Endodermal cell (in vitro differentiated cells): ENCODE data around the gene SLC1A7. TPM values are rescaled to one million over a fixed set of nuclear protein-coding genes. Genes with fewer than 3 reads are reported as not detected.

Experiments used
- DNase-seq: peaks from one replicate; pipeline ENCODE4 v3.0.0-alpha.2; 2017
- H3K27ac ChIP-seq: 2 replicates; pipeline ENCODE4 v1.5.1; 2013; ENCODE audit warnings: mild to moderate bottlenecking, low read depth, low read length, moderate library complexity
- H3K27me3 ChIP-seq: 2 replicates; pipeline ENCODE4 v1.6.1; 2013; ENCODE audit warnings: mild to moderate bottlenecking, low read length, moderate library complexity; ENCODE audit not compliant: insufficient read depth, control insufficient read depth, poor library complexity, severe bottlenecking
- H3K36me3 ChIP-seq: 2 replicates; pipeline ENCODE4 v1.7.0; 2013; ENCODE audit warnings: mild to moderate bottlenecking, low read length, moderate library complexity; ENCODE audit not compliant: control insufficient read depth, insufficient read depth
- H3K4me1 ChIP-seq: one replicate; pipeline ENCODE4 v1.7.0; 2013; ENCODE audit warnings: low read length; ENCODE audit not compliant: control insufficient read depth, insufficient read depth
- H3K4me3 ChIP-seq: 2 replicates; pipeline ENCODE4 v1.5.1; 2013; ENCODE audit warnings: mild to moderate bottlenecking, low read length, moderate library complexity
- H3K9ac ChIP-seq: 2 replicates; pipeline ENCODE4 v1.6.1; 2013; ENCODE audit warnings: mild to moderate bottlenecking, low read length, moderate library complexity; ENCODE audit not compliant: poor library complexity, severe bottlenecking; ENCODE audit errors: extremely low read depth
- H3K9me3 ChIP-seq: 2 replicates; pipeline ENCODE4 v1.6.1; 2013; ENCODE audit warnings: mild to moderate bottlenecking, low read length, moderate library complexity; ENCODE audit not compliant: control insufficient read depth
- H3K27ac Mint-ChIP-seq: 2 replicates; pipeline ENCODE4 v1.8.0; 2020; ENCODE audit warnings: mixed read lengths
- H3K27me3 Mint-ChIP-seq: 2 replicates; pipeline ENCODE4 v1.8.0; 2021; ENCODE audit warnings: mild to moderate bottlenecking, mixed read lengths; ENCODE audit not compliant: insufficient read depth
- H3K36me3 Mint-ChIP-seq: 2 replicates; pipeline ENCODE4 v1.8.0; 2020; ENCODE audit warnings: low read depth, mixed read lengths
- H3K4me1 Mint-ChIP-seq: 2 replicates; pipeline ENCODE4 v1.8.0; 2020; ENCODE audit warnings: mixed read lengths
- H3K4me3 Mint-ChIP-seq: 2 replicates; pipeline ENCODE4 v1.8.0; 2020; ENCODE audit warnings: mild to moderate bottlenecking, moderate library complexity, mixed read lengths
- H3K9me3 Mint-ChIP-seq: 2 replicates; pipeline ENCODE4 v1.8.0; 2020; ENCODE audit warnings: mild to moderate bottlenecking, mixed read lengths
- CTCF ChIP-seq: fragments of 200-600 bp; sonication (generic); conservative IDR thresholded peaks from 2 replicates; pipeline ENCODE4 v1.5.0; 2021; ENCODE audit warnings: antibody characterized with exemption, mild to moderate bottlenecking
- WGBS, 2 experiments: methylation state at CpG; one replicate each; pipeline versions ENCODE4 v1.1.5 to v1.1.7; 2013; ENCODE audit warnings: missing lambda C conversion rate in 2 of 2, mixed read lengths in 1 of 2; ENCODE audit not compliant: insufficient coverage in 1 of 2, insufficient read length in 1 of 2; 5-methylcytosine and 5-hydroxymethylcytosine counted together
- total RNA-seq, 2 donors: library from RNA; stranded (reverse); fragmentation: NEBNext Ultra II Directional in 1 of 2; extraction: Animal tissue kit (Norgen Biotek cat#: 25700) in 1 of 2; gene quantifications; 2 replicates in 1 of 2; 3 replicates in 1 of 2; pipeline ENCODE4 v1.2.1, GENCODE V29; 2021

SLC1A7 gene
- total RNA-seq, 2 donors from 2014 or later = 1.7 to 2.3 TPM

GRCh38 chr1:53080769-53081168 lies 61.7 kb downstream of the SLC1A7 start:
- WGBS, 2 experiments = 93 to 94% methylated on average over 15 of the region's 15 CpGs
- Mint-ChIP-seq H3K27me3 (peaks cover 26% of the 10 kb centered on the region), H3K27ac (no peak overlapping the region), H3K36me3 (no peaks in the 10 kb centered on the region), H3K4me1 (peaks cover 24% of the 10 kb centered on the region), H3K4me3 (no peak overlapping the region), H3K9me3 (no peaks in the 10 kb centered on the region)
- Histone ChIP-seq H3K4me1 (peaks cover 4% of the 10 kb centered on the region), H3K36me3 (no peaks in the 10 kb centered on the region), H3K27me3 (no peaks in the 10 kb centered on the region), H3K9ac (no peak overlapping the region), H3K4me3 (no peak overlapping the region), H3K27ac (no peak overlapping the region), H3K9me3 (no peaks in the 10 kb centered on the region)
- DNase-seq = no peak
- no peak for TF ChIP-seq CTCF

- no peak for TF ChIP-seq CTCF
- no peak overlapping the region for H3K4me3 ChIP-seq
- no peak overlapping the region for H3K4me3 Mint-ChIP-seq
- H3K27ac Mint-ChIP-seq = no peak overlapping the region
- H3K4me1 Mint-ChIP-seq = peaks cover 24% of the 10 kb centered on the region
- no peaks in the 10 kb centered on the region for H3K36me3 Mint-ChIP-seq
- 74 to 79% methylated on average over 3 of the region's 3 CpGs for WGBS, 2 experiments
- no peak overlapping the region for H3K27ac ChIP-seq
- H3K9ac ChIP-seq = no peak overlapping the region
- no peaks in the 10 kb centered on the region for H3K9me3 Mint-ChIP-seq
- DNase-seq = no peak
- peaks cover 4% of the 10 kb centered on the region for H3K4me1 ChIP-seq
- no peaks in the 10 kb centered on the region for H3K9me3 ChIP-seq
- no peaks in the 10 kb centered on the region for H3K27me3 ChIP-seq
- H3K36me3 ChIP-seq = no peaks in the 10 kb centered on the region
- peaks cover 27% of the 10 kb centered on the region for H3K27me3 Mint-ChIP-seq
Measured at GRCh38 chr1:53080041-53080440, 62.4 kb downstream of the SLC1A7 start.

GRCh38 chr1:53079251-53079650 lies 63.2 kb downstream of the SLC1A7 start:
- no peak overlapping the region for H3K27ac ChIP-seq
- no peak for TF ChIP-seq CTCF
- Mint-ChIP-seq H3K36me3 (no peaks in the 10 kb centered on the region), H3K27me3 (peaks cover 20% of the 10 kb centered on the region), H3K9me3 (no peaks in the 10 kb centered on the region), H3K4me3 (no peak overlapping the region), H3K4me1 (peaks cover 24% of the 10 kb centered on the region), H3K27ac (no peak overlapping the region)
- 83% methylated on average over 4 of the region's 4 CpGs; no CpG with 5 or more reads in 1 of the 2 experiments for WGBS, 2 experiments
- no peaks in the 10 kb centered on the region for H3K27me3 ChIP-seq
- H3K36me3 ChIP-seq = no peaks in the 10 kb centered on the region
- no peaks in the 10 kb centered on the region for H3K9me3 ChIP-seq
- peaks cover 4% of the 10 kb centered on the region for H3K4me1 ChIP-seq
- no peak for DNase-seq
- H3K9ac ChIP-seq = no peak overlapping the region
- H3K4me3 ChIP-seq = no peak overlapping the region
